ENCODE measurements around the gene EN2. TPM values are rescaled to one million over a fixed set of nuclear protein-coding genes. Genes with fewer than 3 reads are reported as not detected.

The EN2 gene
- total and polyA plus RNA-seq, 2 of the 13 experiments (the other 11 are each of a cell fraction or from before 2014, with no cell fraction given), result not detected

- H3K4me1 ChIP-seq (ENCODE audit: insufficient read depth, low read length), result no peaks in the 10 kb centered on the region
- 0% methylated on average over 2 of the region's 6 CpGs for WGBS (ENCODE audit: low lambda C conversion rate)
- no peak overlapping the region for H3K4me2 ChIP-seq (ENCODE audit: low read depth, low read length)
- intact Hi-C loops (cut with micrococcal nuclease; ENCODE audit: unreplicated experiment), result no loop called here
- BruUV-seq (replicated peaks), result no TSS peak
- DNase-seq (ENCODE audit: low spot score) (no peak), FAIRE-seq (no peak), ATAC-seq (no peak)
- no peaks in the 10 kb centered on the region for H3K36me3 ChIP-seq (replicated peaks in 1 of 2; ENCODE audit: control insufficient read depth in 1 of 2, insufficient read depth in 2 of 2, low read length in 2 of 2)
- peaks cover 23 to 78% of the 10 kb centered on the region in 2 experiments for H3K27me3 ChIP-seq (ENCODE audit: control insufficient read depth in 1 of 2, insufficient read depth in 2 of 2, low read length in 2 of 2)
- POLR2A ChIA-PET, result no interaction called here
- no peaks in the 10 kb centered on the region for H4K20me1 ChIP-seq (ENCODE audit: insufficient read depth, low read length)
- no peak overlapping the region for H3K27ac ChIP-seq (ENCODE audit: extremely low read length, insufficient read depth, low read length)
- no peak overlapping the region for H2AFZ ChIP-seq (ENCODE audit: low read length)
- no peaks in the 10 kb centered on the region for H3K9me3 ChIP-seq (ENCODE audit: low read length)
- TF ChIP-seq ZNF777 (CRISPR knock-in tag; IDR thresholded peaks at IDR 0.05) (no peak), KIAA2018 (CRISPR knock-in tag; IDR thresholded peaks at IDR 0.05; ENCODE audit: borderline replicate concordance) (no peak), ATF3 (CRISPR knock-in tag; IDR thresholded peaks at IDR 0.05) (no peak), NAIF1 (CRISPR knock-in tag; IDR thresholded peaks at IDR 0.05; ENCODE audit: borderline replicate concordance) (no peak), HOXA7 (CRISPR knock-in tag; IDR thresholded peaks at IDR 0.05) (no peak), TAF15 (IDR thresholded peaks at IDR 0.05; ENCODE audit: low read depth, low read length, poor library complexity, severe bottlenecking) (no peak), ZNF543 (CRISPR knock-in tag; IDR thresholded peaks at IDR 0.05) (no peak)
- no peak overlapping the region for H3K9ac ChIP-seq (ENCODE audit: insufficient read depth, low read depth, low read length)
- H3K79me2 ChIP-seq (ENCODE audit: insufficient read depth, low read length), result no peaks in the 10 kb centered on the region
- in situ Hi-C loops (cut with HindIII; ENCODE audit: extremely low pct_ligation_motif_present, low pct_unique_long_range_greater_than_20kb), result no loop called here
- H3K4me3 ChIP-seq (replicated peaks in 1 of 3; ENCODE audit: insufficient read depth in 1 of 3, low read depth in 2 of 3, low read length in 3 of 3), result no peak overlapping the region
- CTCF ChIA-PET (ENCODE audit: low intra/inter-chr PET ratio, low total read pairs), result no interaction called here
These were observed 28.3 kb upstream of the EN2 start for GRCh38 chr7:155429651-155430050.

Data from HepG2 (cell line).